Activated gamma-delta T cell treated with anti-CD3 and anti-CD28 coated beads, Interleukin-2, amount 50 U/mL, for 16 hours (primary cell): Measurements from ENCODE around the gene DOHH.
"Not testable (repeated sequence)": the region's sequence is repeated elsewhere in the genome, so short reads cannot be mapped to it uniquely, and the experiment has no call there.

Experiments used
- DNase-seq: peaks from one replicate; pipeline ENCODE4 v3.0.0-alpha.2; 2020; ENCODE audit warnings: low read depth

The DOHH gene

DNA sequence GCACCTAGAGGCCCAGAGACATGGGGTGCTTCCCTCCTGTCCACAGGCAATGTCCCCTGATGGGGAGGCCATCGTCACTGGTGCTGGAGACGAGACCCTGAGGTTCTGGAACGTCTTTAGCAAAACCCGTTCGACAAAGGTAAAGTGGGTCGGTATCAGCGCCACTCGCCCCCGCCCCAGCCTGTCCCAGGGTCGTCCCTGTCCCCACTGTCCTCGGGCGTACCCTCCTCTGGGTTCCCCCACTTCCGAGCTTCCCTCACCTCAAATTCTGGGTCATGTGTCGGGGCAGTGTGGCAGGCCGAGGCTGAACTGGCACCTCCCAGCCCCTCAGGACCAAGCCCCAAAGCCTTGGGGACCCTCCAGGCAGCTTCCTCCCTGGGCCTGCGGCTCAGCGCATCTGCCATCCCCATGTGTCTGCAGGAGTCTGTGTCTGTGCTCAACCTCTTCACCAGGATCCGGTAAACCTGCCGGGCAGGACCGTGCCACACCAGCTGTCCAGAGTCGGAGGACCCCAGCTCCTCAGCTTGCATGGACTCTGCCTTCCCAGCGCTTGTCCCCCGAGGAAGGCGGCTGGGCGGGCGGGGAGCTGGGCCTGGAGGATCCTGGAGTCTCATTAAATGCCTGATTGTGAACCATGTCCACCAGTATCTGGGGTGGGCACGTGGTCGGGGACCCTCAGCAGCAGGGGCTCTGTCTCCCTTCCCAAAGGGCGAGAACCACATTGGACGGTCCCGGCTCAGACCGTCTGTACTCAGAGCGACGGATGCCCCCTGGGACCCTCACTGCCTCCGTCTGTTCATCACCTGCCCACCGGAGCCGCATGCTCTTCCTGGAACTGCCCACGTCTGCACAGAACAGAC lies 34.1 kb upstream of the DOHH start:
- no peak for DNase-seq

GRCh38 chr19:3533563-3534216 lies 33.2 kb upstream of the DOHH start:
- DNase-seq, result no peak

DNA sequence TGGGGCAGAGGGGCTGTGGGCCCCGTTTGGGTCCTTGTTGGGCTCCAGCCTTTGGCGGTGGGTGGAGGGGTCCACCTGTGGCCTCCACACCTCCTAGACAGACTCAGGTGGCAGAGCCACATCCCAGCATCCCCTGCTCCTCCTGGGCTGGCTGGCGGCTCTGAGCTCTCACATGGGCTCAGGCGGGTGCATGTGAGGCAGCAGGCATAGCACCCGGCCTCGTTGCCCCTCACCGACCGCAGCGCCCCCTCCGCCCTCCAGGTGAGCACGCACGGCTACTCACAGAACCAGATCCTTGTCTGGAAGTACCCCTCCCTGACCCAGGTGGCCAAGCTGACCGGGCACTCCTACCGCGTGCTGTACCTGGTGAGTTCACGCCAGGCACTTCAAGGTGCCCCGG lies 32.6 kb upstream of the DOHH start:
- no peak for DNase-seq

- DNase-seq, result no peak
Observed at GRCh38 chr19:3532154-3532786, 31.8 kb upstream of the DOHH start.

DNA sequence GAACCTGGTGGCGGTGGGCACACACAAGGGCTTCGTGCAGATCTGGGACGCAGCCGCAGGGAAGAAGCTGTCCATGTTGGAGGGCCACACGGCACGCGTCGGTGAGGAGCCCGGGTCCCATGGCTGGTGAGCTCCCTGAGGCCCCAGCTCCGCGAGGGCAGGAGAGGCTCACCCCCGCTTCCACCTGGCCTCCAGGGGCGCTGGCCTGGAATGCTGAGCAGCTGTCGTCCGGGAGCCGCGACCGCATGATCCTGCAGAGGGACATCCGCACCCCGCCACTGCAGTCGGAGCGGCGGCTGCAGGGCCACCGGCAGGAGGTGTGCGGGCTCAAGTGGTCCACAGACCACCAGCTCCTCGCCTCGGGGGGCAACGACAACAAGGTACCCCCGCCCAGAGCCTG lies 31.2 kb upstream of the DOHH start:
- DNase-seq, result no peak

GRCh38 chr19:3530389-3530788 lies 29.9 kb upstream of the DOHH start:
- DNase-seq, result no peak

DNA sequence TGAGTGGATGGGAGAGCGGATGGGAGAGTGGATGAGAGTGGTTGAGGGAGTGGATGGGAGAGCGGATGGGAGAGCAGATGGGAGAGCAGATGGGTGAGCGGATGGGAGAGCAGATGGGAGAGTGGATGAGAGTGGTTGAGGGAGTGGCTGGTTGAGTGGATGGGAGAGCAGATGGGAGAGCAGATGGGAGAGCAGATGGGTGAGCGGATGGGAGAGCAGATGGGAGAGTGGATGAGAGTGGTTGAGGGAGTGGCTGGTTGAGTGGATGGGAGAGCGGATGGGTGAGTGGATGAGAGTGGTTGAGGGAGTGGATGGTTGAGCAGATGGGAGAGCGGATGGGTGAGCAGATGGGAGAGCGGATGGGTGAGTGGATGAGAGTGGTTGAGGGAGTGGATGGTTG lies 28.8 kb upstream of the DOHH start:
- not testable (repeated sequence) for DNase-seq

DNA sequence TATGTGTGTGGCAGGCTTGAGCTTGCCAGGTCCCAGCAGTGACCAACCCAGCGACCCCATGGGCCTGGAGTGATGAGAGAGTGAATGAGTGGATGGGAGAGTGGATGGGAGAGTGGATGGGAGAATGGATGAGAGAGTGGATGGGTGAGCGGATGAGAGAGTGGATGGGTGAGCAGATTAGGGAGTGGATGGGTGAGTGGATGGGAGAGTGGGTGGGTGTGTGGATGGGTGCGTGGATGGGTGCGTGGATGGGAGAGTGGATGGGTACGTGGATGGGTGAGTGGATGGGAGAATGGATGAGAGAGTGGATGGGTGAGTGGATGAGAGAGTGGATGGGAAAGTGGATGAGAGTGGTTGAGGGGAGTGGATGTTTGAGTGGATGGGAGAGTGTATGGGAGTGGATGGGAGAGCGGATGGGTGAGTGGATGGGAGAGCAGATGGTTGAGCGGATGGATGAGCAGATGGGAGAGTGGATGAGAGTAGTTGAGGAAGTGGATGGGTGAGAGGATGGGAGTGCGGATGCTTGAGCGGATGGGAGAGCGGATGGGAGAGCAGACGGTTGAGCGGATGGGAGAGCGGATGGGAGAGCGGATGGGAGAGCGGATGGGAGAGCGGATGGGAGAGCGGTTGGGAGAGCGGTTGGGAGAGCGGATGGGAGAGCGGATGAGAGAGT lies 28.2 kb upstream of the DOHH start:
- no peak for DNase-seq

DNA sequence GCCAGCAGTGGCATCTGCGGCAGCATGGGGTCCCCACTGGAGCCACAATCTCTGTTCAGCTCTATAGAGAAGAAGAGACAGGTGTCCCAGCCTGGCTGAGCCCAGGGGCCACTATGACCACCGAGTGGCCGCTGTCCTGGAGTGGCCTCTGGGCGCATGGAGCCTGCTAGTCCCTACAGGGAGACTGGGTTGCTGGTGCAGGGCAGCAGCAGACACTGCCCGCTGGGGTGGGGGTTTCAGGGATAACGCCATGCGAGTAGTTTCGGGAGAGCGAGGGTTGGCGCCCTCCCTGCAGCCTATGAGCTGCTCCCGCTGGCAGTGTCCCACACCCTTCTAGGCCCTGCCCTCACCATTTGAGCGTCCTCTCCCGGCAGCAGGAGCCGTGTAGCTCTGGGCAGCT lies 27.6 kb upstream of the DOHH start:
- DNase-seq, result no peak

DNA sequence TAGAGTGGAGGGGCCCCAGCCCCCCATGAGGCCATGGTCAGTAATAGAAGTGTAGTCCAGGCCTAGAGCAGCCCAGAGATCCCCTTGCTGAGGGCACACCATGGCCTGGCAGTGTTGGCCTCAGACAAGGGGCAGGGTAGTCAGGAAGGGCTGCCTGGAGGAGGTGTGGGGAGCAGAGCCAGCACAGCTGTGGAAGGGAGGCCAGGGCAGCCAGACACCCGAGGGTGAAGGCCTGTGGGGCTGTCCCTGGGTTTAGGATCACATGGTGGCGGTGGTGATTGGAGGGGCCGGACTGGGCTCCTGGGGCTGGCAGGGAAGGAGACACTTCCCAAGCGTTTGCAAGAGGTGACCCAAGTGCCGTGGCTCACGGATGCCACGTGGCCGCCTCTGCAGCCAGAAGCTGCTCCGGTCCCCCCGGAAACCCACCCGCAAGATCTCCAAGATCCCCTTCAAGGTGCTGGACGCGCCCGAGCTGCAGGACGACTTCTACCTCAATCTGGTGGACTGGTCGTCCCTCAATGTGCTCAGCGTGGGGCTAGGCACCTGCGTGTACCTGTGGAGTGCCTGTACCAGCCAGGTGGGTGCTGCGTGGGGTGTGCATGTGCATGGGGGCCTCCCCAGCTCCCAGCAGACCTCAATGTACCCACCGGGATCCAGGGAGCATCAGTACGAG lies 26.9 kb upstream of the DOHH start:
- no peak for DNase-seq

DNA sequence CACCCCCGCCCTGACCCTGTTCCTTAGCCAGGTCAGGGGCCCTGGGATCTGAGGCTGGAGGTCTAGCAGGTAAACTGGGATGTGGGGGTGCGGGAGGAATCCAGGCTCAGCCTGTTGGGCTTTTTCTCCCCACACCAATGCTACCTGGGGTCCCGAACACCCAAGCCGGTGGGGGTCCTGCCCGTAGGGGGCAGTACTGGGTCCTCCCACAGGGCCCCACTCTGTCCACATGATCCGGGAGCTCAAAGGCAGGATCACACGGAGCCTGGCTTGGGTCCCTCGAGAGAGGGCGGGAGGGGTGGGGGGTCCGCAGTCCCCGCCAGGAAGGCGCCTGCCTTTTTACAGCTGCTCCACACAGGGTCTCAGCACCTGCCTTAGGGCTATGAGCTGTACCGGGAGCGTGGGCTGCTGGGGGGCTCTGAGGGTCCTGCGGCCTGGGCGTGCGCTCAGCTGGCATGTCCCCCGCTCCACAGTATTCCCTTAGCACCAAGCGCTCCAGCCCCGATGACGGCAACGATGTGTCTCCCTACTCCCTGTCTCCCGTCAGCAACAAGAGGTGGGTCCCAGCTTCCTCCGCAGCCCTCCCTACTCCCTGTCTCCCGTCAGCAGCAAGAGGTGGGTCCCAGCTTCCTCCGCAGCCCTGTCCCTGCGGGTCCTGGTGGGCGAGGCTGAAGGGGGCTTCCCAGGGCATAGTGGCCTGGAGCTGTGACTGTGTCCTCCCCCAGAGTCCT lies 26.2 kb upstream of the DOHH start:
- no peak for DNase-seq

- no peak for DNase-seq
Observed at GRCh38 chr19:3524904-3525451, 24.5 kb upstream of the DOHH start.

DNA sequence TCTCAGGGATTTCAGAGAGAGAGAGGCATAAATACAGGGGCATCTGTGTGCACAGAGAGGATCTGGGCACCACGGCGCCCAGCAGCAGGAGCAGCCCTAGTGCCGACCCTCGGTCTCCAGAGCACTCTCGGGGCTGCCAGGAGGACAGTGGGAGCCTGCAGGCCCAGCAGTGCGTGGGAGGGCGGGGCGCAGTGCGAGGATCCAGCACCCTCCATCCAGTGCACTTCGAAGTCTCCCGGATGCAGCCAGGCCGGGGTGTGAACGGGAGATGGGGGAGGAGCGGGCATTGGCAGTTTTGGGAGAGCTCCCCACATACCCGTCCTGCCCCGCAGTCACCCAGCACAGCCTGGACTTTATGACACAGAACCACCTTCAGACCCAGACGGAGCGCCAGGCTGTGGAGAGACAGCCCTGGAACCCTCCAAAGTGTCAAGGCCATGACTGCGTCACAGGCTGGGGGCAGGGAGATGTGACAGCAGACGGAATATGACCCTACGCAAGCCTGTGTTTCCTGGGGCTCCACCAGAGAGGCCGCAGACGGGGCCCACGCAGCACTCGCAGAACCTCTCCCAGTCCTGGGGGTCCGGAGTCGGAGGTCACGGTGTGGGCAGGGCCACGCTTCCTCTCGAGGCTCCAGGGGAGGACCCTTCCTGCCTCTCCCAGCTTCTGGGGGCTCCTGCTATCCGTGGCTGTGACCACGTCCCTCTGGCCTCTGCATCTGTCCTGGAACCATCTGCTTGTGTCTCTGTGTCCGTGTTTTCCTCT lies 23.8 kb upstream of the DOHH start:
- no peak for DNase-seq

DNA sequence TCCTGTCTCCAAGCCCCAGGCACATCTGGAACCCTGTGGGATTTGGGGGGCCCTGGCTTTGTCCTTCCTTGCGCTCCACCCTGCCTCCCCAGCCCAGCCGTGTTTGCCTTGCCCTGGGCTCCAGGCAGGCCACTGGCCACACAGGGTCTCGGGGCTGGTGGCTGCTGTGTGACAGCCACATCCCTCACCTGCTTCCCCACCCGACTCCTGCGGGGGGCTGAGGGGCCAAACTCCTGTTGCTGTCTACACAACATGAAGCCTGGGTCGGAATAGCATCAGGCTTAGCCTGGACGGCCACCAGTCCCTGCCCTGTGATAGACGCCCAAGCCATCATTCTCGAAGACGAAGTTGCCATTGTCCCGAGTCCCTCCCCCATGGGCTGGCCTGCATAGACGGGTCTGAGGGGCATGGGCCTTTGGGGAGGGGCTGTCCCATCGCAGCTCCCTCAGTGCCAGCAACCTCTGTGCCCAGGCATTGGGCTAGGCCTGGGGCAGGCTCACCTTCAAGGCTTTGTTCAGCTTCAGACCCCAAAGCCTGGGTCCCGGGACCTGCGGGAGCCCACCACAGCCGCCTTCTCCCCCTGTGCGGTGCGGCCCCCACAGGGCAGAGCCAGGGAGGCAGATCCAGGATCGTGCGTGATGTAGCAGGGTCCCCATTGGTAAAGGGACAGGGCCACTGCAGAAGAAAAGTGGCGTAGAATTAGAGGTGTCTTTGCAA lies 23.0 kb upstream of the DOHH start:
- no peak for DNase-seq

DNA sequence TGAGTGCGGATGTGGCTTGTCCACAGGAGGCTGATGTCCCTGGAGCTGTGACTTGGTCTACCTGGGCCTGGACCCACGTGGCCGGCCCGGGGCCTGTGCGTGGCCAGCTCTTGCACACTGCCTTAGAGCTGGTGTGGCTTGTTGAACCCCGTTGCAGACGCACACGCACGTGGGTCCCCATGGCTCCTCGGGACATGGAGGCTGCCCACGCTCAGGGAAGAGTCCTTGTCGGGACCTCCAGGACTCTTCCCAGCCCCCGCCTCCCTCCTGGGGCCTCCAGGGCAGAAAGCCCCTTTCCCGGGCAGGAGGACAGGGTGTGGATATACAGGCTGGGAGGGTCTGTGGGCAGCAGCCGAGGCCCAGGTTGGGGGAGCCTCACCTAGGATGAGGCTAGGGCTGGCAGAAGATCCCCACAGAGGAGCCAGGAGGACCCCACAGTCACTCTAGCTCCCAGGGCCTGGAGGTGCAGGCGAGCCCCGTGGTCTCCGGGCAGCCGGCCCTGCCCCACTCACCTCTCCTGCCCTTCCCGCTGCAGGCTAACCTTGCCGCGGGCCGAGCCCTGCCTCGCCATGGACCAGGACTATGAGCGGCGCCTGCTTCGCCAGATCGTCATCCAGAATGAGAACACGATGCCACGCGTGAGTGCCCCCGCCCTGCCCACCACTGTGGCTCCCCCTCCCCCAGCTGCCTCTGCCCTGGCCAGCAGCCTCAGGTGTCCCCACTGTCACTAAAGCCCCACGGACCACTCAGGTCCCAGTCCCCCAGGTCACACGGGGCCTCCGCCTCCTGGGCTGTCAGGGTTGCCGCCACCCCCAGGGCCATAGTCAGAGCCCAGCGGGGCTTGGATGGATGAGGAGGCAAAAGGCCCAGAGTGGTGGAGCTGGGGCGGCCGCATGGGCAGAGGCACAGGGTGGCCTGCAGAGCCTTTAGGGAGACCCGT lies 22.2 kb upstream of the DOHH start:
- no peak for DNase-seq

DNA sequence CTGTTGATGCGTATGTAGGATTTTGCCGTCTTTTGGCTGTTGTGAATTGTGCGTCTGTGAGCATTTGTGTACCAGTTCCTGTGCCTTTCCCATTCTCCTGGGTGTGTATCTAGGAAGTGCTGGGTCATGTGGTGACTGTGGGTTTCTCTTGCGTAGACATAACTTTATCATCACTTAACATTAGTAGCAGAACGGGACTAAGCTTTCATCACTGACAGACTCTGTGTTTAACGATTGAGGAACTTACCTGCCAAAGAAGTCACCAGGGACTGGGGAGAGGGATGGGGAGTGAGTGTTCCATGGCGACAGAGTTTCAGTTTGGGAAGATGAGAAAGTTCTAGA lies 20.6 kb upstream of the DOHH start:
- DNase-seq, result no peak

DNA sequence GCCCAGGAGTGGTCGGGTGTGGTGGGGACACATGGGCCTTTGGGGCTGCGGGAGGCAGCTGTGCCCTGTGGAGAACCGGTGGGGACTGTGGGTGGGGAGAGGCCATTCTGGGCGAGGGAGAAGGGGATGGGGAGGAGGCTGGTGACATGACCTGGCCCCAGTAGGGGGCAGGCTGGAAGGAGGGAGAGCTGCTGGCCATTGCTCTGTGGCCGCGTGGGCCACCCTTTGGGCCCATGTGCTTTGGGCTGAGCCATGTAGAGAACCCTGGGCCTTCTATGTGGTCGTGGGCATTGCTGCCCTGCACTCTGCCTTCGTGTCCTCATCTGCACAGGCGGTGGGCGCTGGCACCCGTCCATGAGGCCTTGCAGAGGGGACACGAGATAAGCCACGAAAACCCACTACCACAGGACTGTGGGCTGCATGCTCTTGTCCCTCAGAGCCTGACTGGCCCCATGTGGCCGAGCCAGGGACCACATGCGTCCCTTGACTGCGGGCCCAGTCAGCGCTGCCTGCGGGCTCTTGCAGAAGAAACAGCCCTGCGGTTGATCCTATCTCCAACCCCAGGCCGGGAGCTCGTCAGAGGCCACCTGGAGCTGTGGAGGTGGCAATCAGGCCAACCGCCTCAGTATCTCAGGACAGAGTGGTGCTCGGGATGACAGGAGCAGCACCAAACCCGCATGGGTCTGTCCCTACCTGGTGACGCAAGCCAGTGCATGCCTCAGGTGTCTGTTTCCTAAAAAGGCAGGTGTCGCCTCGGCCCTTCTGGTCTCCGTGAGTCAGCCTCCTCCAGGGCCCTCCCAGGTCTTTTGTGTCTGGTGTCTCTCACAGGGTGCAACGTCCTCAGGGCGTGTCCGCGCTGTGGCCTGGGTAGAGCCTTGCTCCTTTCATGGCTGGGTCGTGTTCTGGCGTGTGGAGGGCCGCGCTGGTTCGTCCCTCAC lies 20.0 kb upstream of the DOHH start:
- no peak for DNase-seq

DNA sequence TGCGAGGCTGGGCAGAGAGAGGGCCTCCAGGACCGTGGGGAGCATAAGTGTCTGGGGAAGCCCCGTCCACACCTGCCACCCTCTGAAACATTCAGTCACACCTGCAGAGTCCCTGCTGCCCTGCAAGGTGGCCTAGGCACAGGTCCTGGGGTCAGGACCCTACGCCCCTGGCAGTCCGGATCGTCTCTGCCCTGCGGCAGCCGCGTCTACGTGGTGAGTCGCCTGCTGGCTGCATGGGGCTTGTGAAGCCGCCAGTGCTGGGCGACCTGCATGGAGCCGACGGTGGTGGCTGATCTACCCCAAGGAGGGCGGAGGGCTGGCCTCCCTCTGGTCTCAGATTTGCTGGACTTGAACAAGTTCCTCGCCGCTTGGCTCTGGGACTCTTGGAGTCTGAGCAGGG lies 18.7 kb upstream of the DOHH start:
- DNase-seq, result no peak
